Measurements from ENCODE around the gene TIGD3.

TIGD3 gene

DNA sequence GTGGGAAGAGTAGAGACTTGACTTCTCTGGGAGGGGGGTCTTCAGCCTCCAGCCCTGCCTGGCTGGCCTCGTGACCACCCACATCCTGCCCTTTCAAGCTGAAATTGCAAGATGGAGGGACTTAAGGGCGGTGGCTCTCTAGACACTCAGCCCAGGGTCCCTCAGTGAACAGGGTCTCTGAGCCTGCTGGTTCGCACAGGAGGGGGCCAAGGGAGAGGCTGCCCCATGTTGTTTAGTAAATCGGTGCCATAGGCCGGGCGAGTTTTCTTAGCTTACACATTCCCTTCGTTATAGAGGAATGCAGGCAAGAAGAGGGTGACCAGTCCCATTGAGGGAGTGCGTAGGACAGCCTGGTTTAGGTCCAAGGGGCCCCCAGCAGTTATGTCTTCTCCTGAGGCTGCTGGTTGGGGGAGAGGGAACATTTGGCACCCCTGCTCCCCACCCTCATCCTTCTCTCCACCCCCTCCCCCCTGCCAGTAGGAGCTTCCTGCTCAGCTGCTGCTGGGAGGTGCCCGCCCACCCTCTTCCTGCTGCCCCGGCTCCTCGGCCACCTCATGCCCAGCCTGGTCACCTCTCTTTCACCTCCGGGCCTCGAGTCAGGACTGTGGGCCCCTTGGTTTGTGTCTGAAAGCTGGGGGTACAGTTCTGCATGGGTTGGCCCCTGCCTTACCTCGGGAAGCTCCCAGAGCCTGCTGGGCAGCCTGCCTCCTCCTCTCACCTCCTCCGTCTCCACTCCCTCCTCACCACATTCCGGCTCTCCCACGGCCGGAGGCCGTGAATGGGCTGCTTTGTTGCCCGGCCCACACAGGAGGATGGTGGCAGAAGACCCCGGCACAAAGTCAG, 35.8 kb downstream of the TIGD3 start:
- no peak overlapping the region for H3K27ac ChIP-seq (ENCODE audit: low read depth, low read length, poor library complexity, severe bottlenecking)
- TF ChIP-seq EZH2 (IDR thresholded peaks at IDR 0.05; ENCODE audit: borderline replicate concordance, low read length) (no peak), CTCF (IDR thresholded peaks at IDR 0.05; ENCODE audit: low read length) (no peak)
- peaks cover 51% of the 10 kb centered on the region for H3K4me1 ChIP-seq (ENCODE audit: insufficient read depth, low read length, severe bottlenecking)
- H3K27me3 ChIP-seq (ENCODE audit: insufficient read depth, low read length) = no peaks in the 10 kb centered on the region
- no peak overlapping the region for H3K4me3 ChIP-seq (ENCODE audit: low read depth, low read length, poor library complexity, severe bottlenecking)
- no peak overlapping the region; the same call in 1 of the 2 replicates for H3K9ac ChIP-seq (ENCODE audit: low read length)
- no peaks in the 10 kb centered on the region for H3K9me3 ChIP-seq (ENCODE audit: low read length)
- H3K4me2 ChIP-seq (ENCODE audit: low read length) = peak overlapping the region; percentile 91; the same call in 1 of the 2 replicates
- no peaks in the 10 kb centered on the region for H4K20me1 ChIP-seq (ENCODE audit: insufficient read depth, low read length)
- no peaks in the 10 kb centered on the region for H3K9me2 ChIP-seq (ENCODE audit: low read depth, low read length)
- no peak overlapping the region for H2AFZ ChIP-seq (ENCODE audit: low read length)
- no peaks in the 10 kb centered on the region for H3F3A ChIP-seq (ENCODE audit: insufficient read depth, low read length)
- H3K79me2 ChIP-seq (ENCODE audit: insufficient read depth, low read length) = no peaks in the 10 kb centered on the region
- H3K36me3 ChIP-seq (ENCODE audit: insufficient read depth, low read length) = peaks cover 53% of the 10 kb centered on the region

DNA sequence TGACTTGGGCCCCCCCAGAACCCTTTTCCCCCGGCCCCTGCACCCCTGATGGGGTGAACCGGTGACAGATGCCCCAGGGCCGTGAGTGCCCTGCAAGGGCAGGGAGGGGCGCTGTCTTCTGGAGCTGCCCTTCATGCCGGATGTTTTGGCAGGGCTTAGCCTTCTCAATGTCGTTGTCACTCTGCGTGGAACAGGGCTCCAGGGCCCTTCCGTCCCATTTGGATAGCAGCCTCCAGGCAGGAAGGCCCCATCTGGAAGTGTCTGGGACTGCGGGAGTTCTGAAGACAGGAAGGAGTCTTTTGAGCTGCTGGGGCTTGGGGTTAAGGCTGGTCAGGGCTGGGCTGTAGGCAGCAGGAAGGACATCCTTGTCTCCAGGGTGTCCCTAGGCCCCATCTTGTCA, 36.4 kb downstream of the TIGD3 start:
- H3K9me3 ChIP-seq (ENCODE audit: low read length) = no peaks in the 10 kb centered on the region
- TF ChIP-seq CTCF (IDR thresholded peaks at IDR 0.05; ENCODE audit: low read length) = no peak
- TF ChIP-seq EZH2 (IDR thresholded peaks at IDR 0.05; ENCODE audit: borderline replicate concordance, low read length) = no peak
- H3K36me3 ChIP-seq (ENCODE audit: insufficient read depth, low read length) = peaks cover 59% of the 10 kb centered on the region
- no peak overlapping the region for H3K9ac ChIP-seq (ENCODE audit: low read length)
- H3F3A ChIP-seq (ENCODE audit: insufficient read depth, low read length) = no peaks in the 10 kb centered on the region
- no peak overlapping the region for H3K27ac ChIP-seq (ENCODE audit: low read depth, low read length, poor library complexity, severe bottlenecking)
- H3K4me3 ChIP-seq (ENCODE audit: low read depth, low read length, poor library complexity, severe bottlenecking) = no peak overlapping the region
- H3K9me2 ChIP-seq (ENCODE audit: low read depth, low read length) = no peaks in the 10 kb centered on the region
- H3K4me1 ChIP-seq (ENCODE audit: insufficient read depth, low read length, severe bottlenecking) = peaks cover 49% of the 10 kb centered on the region
- H2AFZ ChIP-seq (ENCODE audit: low read length) = no peak overlapping the region
- H3K27me3 ChIP-seq (ENCODE audit: insufficient read depth, low read length) = no peaks in the 10 kb centered on the region
- H4K20me1 ChIP-seq (ENCODE audit: insufficient read depth, low read length) = no peaks in the 10 kb centered on the region
- H3K79me2 ChIP-seq (ENCODE audit: insufficient read depth, low read length) = no peaks in the 10 kb centered on the region
- H3K4me2 ChIP-seq (ENCODE audit: low read length) = peak overlapping the region; percentile 91; the same call in 1 of the 2 replicates

DNA sequence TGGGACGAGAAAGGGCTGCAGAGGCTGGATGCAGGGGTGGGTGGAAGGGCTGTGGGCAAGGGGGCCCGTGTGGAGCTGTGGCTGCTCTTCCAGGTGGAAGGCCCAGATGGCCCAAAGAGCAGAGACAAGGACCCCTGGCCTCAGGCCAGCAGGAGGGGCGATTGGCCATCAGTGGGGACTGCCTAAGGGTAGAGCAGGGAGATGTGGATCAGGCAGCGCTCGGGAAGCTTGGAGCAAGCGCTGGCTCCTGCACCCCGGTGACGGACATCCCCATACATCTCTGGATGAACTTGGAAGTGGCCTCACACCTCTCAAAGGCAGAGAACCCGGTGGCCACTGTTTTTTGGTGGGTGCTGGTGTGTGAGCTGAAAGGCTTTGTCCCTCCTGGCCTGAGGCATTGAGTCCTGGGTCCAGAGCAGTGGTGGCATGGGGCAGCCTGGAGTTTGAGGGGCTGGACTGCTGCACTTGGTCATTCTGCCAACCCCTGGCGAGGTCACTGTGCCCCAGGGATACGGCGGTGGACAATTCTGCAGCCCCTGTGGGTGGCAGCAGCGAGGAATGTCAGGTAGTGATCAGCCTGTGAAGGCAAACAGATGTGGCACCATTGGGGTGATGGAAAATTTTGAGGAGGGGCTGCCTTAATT, 37.8 kb downstream of the TIGD3 start:
- Histone ChIP-seq H3K27me3 (ENCODE audit: insufficient read depth, low read length) (no peaks in the 10 kb centered on the region), H3K4me2 (ENCODE audit: low read length) (no peak overlapping the region), H3F3A (ENCODE audit: insufficient read depth, low read length) (no peaks in the 10 kb centered on the region), H3K4me3 (ENCODE audit: low read depth, low read length, poor library complexity, severe bottlenecking) (no peak overlapping the region), H3K36me3 (ENCODE audit: insufficient read depth, low read length) (peaks cover 72% of the 10 kb centered on the region), H3K9me3 (ENCODE audit: low read length) (no peaks in the 10 kb centered on the region), H3K4me1 (ENCODE audit: insufficient read depth, low read length, severe bottlenecking) (peaks cover 40% of the 10 kb centered on the region), H2AFZ (ENCODE audit: low read length) (no peak overlapping the region), H3K27ac (ENCODE audit: low read depth, low read length, poor library complexity, severe bottlenecking) (no peak overlapping the region), H3K9ac (ENCODE audit: low read length) (no peak overlapping the region), H3K9me2 (ENCODE audit: low read depth, low read length) (no peaks in the 10 kb centered on the region), H3K79me2 (ENCODE audit: insufficient read depth, low read length) (no peaks in the 10 kb centered on the region), H4K20me1 (ENCODE audit: insufficient read depth, low read length) (no peaks in the 10 kb centered on the region)
- TF ChIP-seq EZH2 (IDR thresholded peaks at IDR 0.05; ENCODE audit: borderline replicate concordance, low read length) = no peak
- no peak for TF ChIP-seq CTCF (IDR thresholded peaks at IDR 0.05; ENCODE audit: low read length)
